A549 (cell line): ENCODE measurements around the gene SYDE1. TPM values are rescaled to one million over a fixed set of nuclear protein-coding genes. Genes with fewer than 3 reads are reported as not detected.

Source experiments
- ATAC-seq, 2 experiments: fragments of 200-7000 bp in 1 of 2; fragments of >200 bp in 1 of 2; cut with Nextera tagmentation in 1 of 2; cut with Tn5 transposase in 1 of 2; 3 replicates each; pipeline versions ENCODE4 v1.8.0 to v1.9.1; 2018 to 2020; ENCODE audit warnings: mild to moderate bottlenecking in 1 of 2, moderate library complexity in 1 of 2
- CTCF ChIA-PET: fragments of 300-600 bp; sonication (Branson Sonifier 250); formaldehyde crosslinking; extraction: SDS; loops from one replicate; lab custom pipeline; 2021; ENCODE audit warnings: antibody characterized with exemption, inconsistent platforms; lab: Yijun Ruan, JAX
- POLR2A ChIA-PET: fragments of 350-600 bp; formaldehyde crosslinking; extraction: SDS; loops from one replicate; lab custom pipeline; 2021; ENCODE audit warnings: antibody characterized with exemption, inconsistent platforms; lab: Yijun Ruan, JAX
- DNase-seq, 2 experiments: peaks; one replicate each; pipeline versions ENCODE4 v3.0.0 to v3.0.0-alpha.2; 2011 to 2016; ENCODE audit warnings: low read depth in 1 of 2, low spot score in 1 of 2
- FAIRE-seq: peaks from 2 replicates; lab custom pipeline; 2011; peaks lifted over from hg19 to GRCh38; lab: Jason Lieb, UNC
- H3K27ac ChIP-seq, 2 experiments: fragments of >200 bp; sonication (Bioruptor Twin); formaldehyde crosslinking; 3 replicates each; pipeline ENCODE4 v1.5.1; 2016 to 2017
- H3K4me1 ChIP-seq: fragments of >200 bp; sonication (Bioruptor Twin); formaldehyde crosslinking; 3 replicates; pipeline ENCODE4 v1.6.1; 2016
- H3K4me2 ChIP-seq: fragments of >200 bp; sonication (Bioruptor Twin); formaldehyde crosslinking; 3 replicates; pipeline ENCODE4 v1.6.1; 2016
- H3K4me3 ChIP-seq: fragments of >200 bp; sonication (Bioruptor Twin); formaldehyde crosslinking; 3 replicates; pipeline ENCODE4 v1.5.1; 2016
- H3K9me3 ChIP-seq: fragments of >200 bp; sonication (Bioruptor Twin); formaldehyde crosslinking; 3 replicates; pipeline ENCODE4 v1.6.1; 2016
- CBX2 ChIP-seq: fragments of 200-600 bp; sonication (generic); IDR thresholded peaks from 2 replicates; pipeline ENCODE4 v1.6.1; 2016; ENCODE audit warnings: low read depth, mild to moderate bottlenecking, borderline replicate concordance
- CEBPB ChIP-seq, 2 experiments: fragments of >200 bp in 1 of 2; sonication (Bioruptor Twin) in 1 of 2; formaldehyde crosslinking in 1 of 2; IDR thresholded peaks; 2 replicates each; pipeline ENCODE4 v1.6.1; 2012 to 2016
- CHD2 ChIP-seq: fragments of 150-350 bp; IDR thresholded peaks from 2 replicates; pipeline ENCODE4 v1.6.1; 2014; ENCODE audit warnings: low read length; ENCODE audit not compliant: partially characterized antibody
- CHD4 ChIP-seq: fragments of 200-600 bp; sonication (generic); IDR thresholded peaks from 2 replicates; pipeline ENCODE4 v1.6.1; 2016; ENCODE audit warnings: antibody characterized with exemption, mild to moderate bottlenecking, borderline replicate concordance
- EP300 ChIP-seq, 2 experiments: fragments of >200 bp; sonication (Bioruptor Twin); formaldehyde crosslinking; IDR thresholded peaks; 2 replicates in 1 of 2; 3 replicates in 1 of 2; pipeline ENCODE4 v1.6.1; 2016 to 2017
- ESRRA ChIP-seq: fragments of 150-350 bp; IDR thresholded peaks from 2 replicates; pipeline ENCODE4 v1.6.1; 2014; ENCODE audit warnings: mild to moderate bottlenecking, low read length, borderline replicate concordance
- HOXA7 ChIP-seq: fragments of 250-450 bp; sonication (Bioruptor Pico); IDR thresholded peaks from 2 replicates; pipeline ENCODE4 v1.5.0; 2020; ENCODE audit warnings: mild to moderate bottlenecking, moderate library complexity
- HOXB5 ChIP-seq: fragments of 250-450 bp; sonication (Bioruptor Pico); IDR thresholded peaks from 2 replicates; pipeline ENCODE4 v1.5.0; 2020; ENCODE audit warnings: mild to moderate bottlenecking, moderate library complexity
- KDM1A ChIP-seq: fragments of 200-600 bp; sonication (generic); IDR thresholded peaks from 2 replicates; pipeline ENCODE4 v1.6.1; 2016; ENCODE audit warnings: low read depth, mild to moderate bottlenecking
- KDM5A ChIP-seq: fragments of 200-600 bp; sonication (generic); IDR thresholded peaks from 2 replicates; pipeline ENCODE4 v1.6.1; 2016; ENCODE audit warnings: antibody characterized with exemption, mild to moderate bottlenecking
- NFE2L2 ChIP-seq: fragments of 150-350 bp; conservative IDR thresholded peaks from 2 replicates; pipeline ENCODE4 v1.6.1; 2014; ENCODE audit warnings: low read length
- NPAS2 ChIP-seq: fragments of 250-450 bp; sonication (Bioruptor Pico); IDR thresholded peaks from 2 replicates; pipeline ENCODE4 v1.8.0; 2022; ENCODE audit warnings: mild to moderate bottlenecking, moderate library complexity, borderline replicate concordance
- POLR2A ChIP-seq: IDR thresholded peaks from 2 replicates; pipeline ENCODE4 v1.6.1; 2012; ENCODE audit warnings: mild to moderate bottlenecking, low read length
- POLR2AphosphoS2 ChIP-seq: conservative IDR thresholded peaks from 2 replicates; pipeline ENCODE4 v1.6.1; 2012; ENCODE audit warnings: low read length, improper control_type of control experiment, inconsistent platforms
- RAD21 ChIP-seq, 2 experiments: fragments of >200 bp in 1 of 2; sonication (Bioruptor Twin) in 1 of 2; formaldehyde crosslinking in 1 of 2; IDR thresholded peaks in 1 of 2; conservative IDR thresholded peaks in 1 of 2; 2 replicates in 1 of 2; 3 replicates in 1 of 2; pipeline ENCODE4 v1.6.1; 2012 to 2018; ENCODE audit warnings: inconsistent platforms in 1 of 2
- RCOR1 ChIP-seq: fragments of 150-350 bp; IDR thresholded peaks from 2 replicates; pipeline ENCODE4 v1.6.1; 2014; ENCODE audit warnings: antibody characterized with exemption, low read length, low read depth
- RFX5 ChIP-seq: fragments of 450-650 bp; IDR thresholded peaks from 2 replicates; pipeline ENCODE4 v1.7.1; 2014; ENCODE audit warnings: antibody characterized with exemption, mild to moderate bottlenecking, moderate library complexity
- SMC3 ChIP-seq: fragments of >200 bp; sonication (Bioruptor Twin); formaldehyde crosslinking; IDR thresholded peaks from 3 replicates; pipeline ENCODE4 v1.6.1; 2018; ENCODE audit warnings: inconsistent platforms
- TP53 ChIP-seq: fragments of 250-450 bp; sonication (Bioruptor Pico); IDR thresholded peaks from 2 replicates; pipeline ENCODE4 v1.5.0; 2021; ENCODE audit warnings: mild to moderate bottlenecking, moderate library complexity
- ZC3H11A ChIP-seq: fragments of 450-650 bp; IDR thresholded peaks from 2 replicates; pipeline ENCODE4 v1.6.1; 2014; ENCODE audit warnings: antibody characterized with exemption, mild to moderate bottlenecking
- ZFP36 ChIP-seq: fragments of 450-650 bp; IDR thresholded peaks from 2 replicates; pipeline ENCODE4 v1.6.1; 2014; ENCODE audit warnings: borderline replicate concordance; ENCODE audit not compliant: partially characterized antibody
- ZSCAN20 ChIP-seq: fragments of 250-450 bp; sonication (Bioruptor Pico); IDR thresholded peaks from 2 replicates; pipeline ENCODE4 v1.8.0; 2022; ENCODE audit warnings: mild to moderate bottlenecking, moderate library complexity
- WGBS: methylation state at CpG from one replicate; pipeline ENCODE4 v1.1.6; 2017; ENCODE audit errors: missing lambda C conversion rate; 5-methylcytosine and 5-hydroxymethylcytosine counted together
- polyA plus RNA-seq, 4 experiments: library from polyadenylated mRNA; depleted of rRNA in 3 of 4; stranded (reverse); fragments of >200 nt; fragmentation: RNase III in 1 of 4; extraction: RNeasy Plus Mini Kit Qiagen cat#74134 plus additional on column Dnase treatment in 1 of 4; gene quantifications; 2 replicates in 3 of 4; 3 replicates in 1 of 4; pipeline ENCODE4 v1.2.3, GENCODE V29; 2011 to 2017
- TF ChIP-seq, protein P1 (sequence below): fragments of 250-450 bp; sonication (Bioruptor Pico); IDR thresholded peaks from 2 replicates; pipeline ENCODE4 v1.5.0; 2021; ENCODE audit warnings: mild to moderate bottlenecking, moderate library complexity, borderline replicate concordance
- TF ChIP-seq, protein P2 (sequence below): fragments of >200 bp; sonication (Bioruptor Twin); formaldehyde crosslinking; IDR thresholded peaks from 3 replicates; pipeline ENCODE4 v1.5.1; 2016
- TF ChIP-seq, protein P3 (sequence below): fragments of >200 bp; sonication (Bioruptor Twin); formaldehyde crosslinking; IDR thresholded peaks from 2 replicates; pipeline ENCODE4 v1.6.1; 2016
- TF ChIP-seq, protein P4 (sequence below): fragments of 200-600 bp; sonication (generic); IDR thresholded peaks from 2 replicates; pipeline ENCODE4 v1.6.1; 2016; ENCODE audit warnings: antibody characterized with exemption, mild to moderate bottlenecking, moderate library complexity

Gene SYDE1
- polyA plus RNA-seq, 2 of the 4 experiments (the other 2 are of a cell fraction), result 5.5 to 8.8 TPM

DNA sequence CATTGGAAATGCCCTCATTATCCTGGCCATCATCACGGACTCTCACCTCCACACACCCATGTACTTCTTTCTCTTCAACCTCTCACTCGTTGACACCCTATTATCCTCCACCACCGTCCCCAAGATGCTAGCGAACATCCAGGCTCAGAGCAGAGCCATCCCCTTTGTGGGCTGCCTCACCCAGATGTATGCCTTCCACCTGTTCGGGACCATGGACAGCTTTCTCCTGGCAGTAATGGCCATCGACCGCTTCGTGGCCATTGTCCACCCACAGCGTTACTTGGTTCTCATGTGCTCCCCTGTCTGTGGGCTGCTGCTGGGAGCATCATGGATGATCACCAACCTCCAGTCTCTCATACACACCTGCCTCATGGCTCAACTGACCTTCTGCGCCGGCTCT, 20.0 kb upstream of the SYDE1 start:
- WGBS, result 37% methylated on average over 11 of the region's 11 CpGs
- CTCF ChIA-PET, result interaction anchor here (1.1 kb wide), 1 partner anchor 14 kb away, joined by 3 read pairs; no protein-coding TSS in a partner anchor

DNA sequence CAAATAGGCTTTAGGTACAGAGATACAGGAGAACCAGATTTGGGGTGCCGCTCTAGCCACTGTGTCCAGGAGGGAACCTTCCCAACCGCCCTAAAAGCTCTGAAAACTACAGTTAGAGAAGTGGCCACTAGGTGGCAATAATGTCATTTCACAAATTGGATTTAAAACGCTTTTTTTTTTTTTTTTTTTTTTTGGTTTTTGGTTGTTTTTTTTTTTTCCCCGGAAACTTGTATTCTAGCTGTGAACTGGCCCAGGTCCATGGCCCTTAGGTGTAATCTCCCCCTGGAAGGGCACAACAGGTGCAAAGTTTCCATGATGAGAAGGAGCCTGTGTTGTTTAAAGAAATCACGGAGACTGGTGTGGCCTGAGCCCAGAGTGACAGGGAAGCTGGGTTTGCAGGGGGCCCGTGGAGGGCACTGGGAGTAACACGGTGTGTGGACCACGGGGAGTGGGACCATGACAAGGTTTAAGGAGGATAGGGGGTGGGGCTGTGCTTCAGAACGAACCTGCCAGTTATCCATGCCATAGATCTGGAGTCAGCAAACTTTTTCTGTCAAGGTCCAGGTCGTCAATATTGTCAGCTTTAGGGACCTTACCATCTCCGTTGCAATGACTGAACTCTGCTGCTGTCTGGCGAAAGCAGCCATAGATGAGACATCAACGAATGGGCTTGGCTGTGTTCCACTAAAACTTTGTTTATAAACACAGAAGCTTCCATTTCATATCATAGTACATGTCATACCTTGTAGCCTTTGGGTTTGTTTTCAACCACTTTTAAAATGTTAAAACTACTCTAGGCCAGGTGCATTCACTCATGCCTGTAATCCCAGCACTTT, 15.1 kb upstream of the SYDE1 start:
- 0 out of 3 replicates have a peak, but pooled peaks cover 5% of the 10 kb centered on the region for H3K4me1 ChIP-seq
- no peaks in the 10 kb centered on the region for H3K9me3 ChIP-seq
- 12% methylated on average over 12 of the region's 13 CpGs for WGBS
- POLR2A ChIA-PET, result interaction anchor here (0.6 kb wide), 2 partner anchors 157 to 306 kb away, joined by 3 to 4 read pairs; no protein-coding TSS in a partner anchor
- peak; percentile 67 to 82; a peak in 4 of 6 replicates for ATAC-seq
- CTCF ChIA-PET, result interaction anchor here (0.5 to 2.4 kb wide), 37 partner anchors 9 to 1597 kb away, joined by 3 to 21 read pairs (median 3); partner anchors contain the start of gene OR1I1
- peak overlapping the region; percentile 70 for H3K4me2 ChIP-seq
- FAIRE-seq, result no peak
- peak in 1 of 2 experiments; percentile 72 for DNase-seq
- H3K27ac ChIP-seq, result no peak overlapping the region
- no peak overlapping the region for H3K4me3 ChIP-seq
- TF ChIP-seq TP53 (CRISPR knock-in tag), result no peak
- no peak for TF ChIP-seq CHD4
- TF ChIP-seq ZFP36, result no peak
- peak; percentile 65 to 69 for TF ChIP-seq RAD21 (conservative IDR thresholded peaks at IDR 0.05 in 1 of 2, IDR thresholded peaks at IDR 0.05 in 1 of 2)
- no peak for TF ChIP-seq HOXA7 (CRISPR knock-in tag)
- TF ChIP-seq POLR2AphosphoS2, result no peak
- TF ChIP-seq RFX5, result no peak
- 0 out of 3 replicates have a peak, but pooled peaks have one; percentile 24 for TF ChIP-seq SMC3
- TF ChIP-seq NFE2L2, result no peak
- no peak for TF ChIP-seq KDM5A
- TF ChIP-seq, protein P1, sequence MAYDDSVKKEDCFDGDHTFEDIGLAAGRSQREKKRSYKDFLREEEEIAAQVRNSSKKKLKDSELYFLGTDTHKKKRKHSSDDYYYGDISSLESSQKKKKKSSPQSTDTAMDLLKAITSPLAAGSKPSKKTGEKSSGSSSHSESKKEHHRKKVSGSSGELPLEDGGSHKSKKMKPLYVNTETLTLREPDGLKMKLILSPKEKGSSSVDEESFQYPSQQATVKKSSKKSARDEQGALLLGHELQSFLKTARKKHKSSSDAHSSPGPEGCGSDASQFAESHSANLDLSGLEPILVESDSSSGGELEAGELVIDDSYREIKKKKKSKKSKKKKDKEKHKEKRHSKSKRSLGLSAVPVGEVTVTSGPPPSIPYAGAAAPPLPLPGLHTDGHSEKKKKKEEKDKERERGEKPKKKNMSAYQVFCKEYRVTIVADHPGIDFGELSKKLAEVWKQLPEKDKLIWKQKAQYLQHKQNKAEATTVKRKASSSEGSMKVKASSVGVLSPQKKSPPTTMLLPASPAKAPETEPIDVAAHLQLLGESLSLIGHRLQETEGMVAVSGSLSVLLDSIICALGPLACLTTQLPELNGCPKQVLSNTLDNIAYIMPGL, result no peak
- TF ChIP-seq, protein P2, sequence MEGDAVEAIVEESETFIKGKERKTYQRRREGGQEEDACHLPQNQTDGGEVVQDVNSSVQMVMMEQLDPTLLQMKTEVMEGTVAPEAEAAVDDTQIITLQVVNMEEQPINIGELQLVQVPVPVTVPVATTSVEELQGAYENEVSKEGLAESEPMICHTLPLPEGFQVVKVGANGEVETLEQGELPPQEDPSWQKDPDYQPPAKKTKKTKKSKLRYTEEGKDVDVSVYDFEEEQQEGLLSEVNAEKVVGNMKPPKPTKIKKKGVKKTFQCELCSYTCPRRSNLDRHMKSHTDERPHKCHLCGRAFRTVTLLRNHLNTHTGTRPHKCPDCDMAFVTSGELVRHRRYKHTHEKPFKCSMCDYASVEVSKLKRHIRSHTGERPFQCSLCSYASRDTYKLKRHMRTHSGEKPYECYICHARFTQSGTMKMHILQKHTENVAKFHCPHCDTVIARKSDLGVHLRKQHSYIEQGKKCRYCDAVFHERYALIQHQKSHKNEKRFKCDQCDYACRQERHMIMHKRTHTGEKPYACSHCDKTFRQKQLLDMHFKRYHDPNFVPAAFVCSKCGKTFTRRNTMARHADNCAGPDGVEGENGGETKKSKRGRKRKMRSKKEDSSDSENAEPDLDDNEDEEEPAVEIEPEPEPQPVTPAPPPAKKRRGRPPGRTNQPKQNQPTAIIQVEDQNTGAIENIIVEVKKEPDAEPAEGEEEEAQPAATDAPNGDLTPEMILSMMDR, result peak; percentile 64
- TF ChIP-seq POLR2A, result no peak
- TF ChIP-seq CHD2, result no peak
- TF ChIP-seq ESRRA, result no peak
- TF ChIP-seq RCOR1, result no peak
- no peak for TF ChIP-seq ZSCAN20 (CRISPR knock-in tag)
- no peak for TF ChIP-seq CEBPB (IDR thresholded peaks at IDR 0.05)
- TF ChIP-seq CBX2, result no peak
- TF ChIP-seq, protein P3, sequence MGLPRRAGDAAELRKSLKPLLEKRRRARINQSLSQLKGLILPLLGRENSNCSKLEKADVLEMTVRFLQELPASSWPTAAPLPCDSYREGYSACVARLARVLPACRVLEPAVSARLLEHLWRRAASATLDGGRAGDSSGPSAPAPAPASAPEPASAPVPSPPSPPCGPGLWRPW, result no peak
- TF ChIP-seq ZC3H11A, result no peak
- no peak for TF ChIP-seq NPAS2 (CRISPR knock-in tag)
- TF ChIP-seq HOXB5 (CRISPR knock-in tag), result no peak
- no peak for TF ChIP-seq EP300 (IDR thresholded peaks at IDR 0.05)
- no peak for TF ChIP-seq KDM1A

More for the DNA sequence above, 20.0 kb upstream of the SYDE1 start:
- H3K27ac ChIP-seq, result no peak overlapping the region
- ATAC-seq, result peak in 1 of 2 experiments; percentile 34; a peak in 2 of 6 replicates
- TF ChIP-seq CEBPB (IDR thresholded peaks at IDR 0.05), result no peak
- TF ChIP-seq, protein P4, sequence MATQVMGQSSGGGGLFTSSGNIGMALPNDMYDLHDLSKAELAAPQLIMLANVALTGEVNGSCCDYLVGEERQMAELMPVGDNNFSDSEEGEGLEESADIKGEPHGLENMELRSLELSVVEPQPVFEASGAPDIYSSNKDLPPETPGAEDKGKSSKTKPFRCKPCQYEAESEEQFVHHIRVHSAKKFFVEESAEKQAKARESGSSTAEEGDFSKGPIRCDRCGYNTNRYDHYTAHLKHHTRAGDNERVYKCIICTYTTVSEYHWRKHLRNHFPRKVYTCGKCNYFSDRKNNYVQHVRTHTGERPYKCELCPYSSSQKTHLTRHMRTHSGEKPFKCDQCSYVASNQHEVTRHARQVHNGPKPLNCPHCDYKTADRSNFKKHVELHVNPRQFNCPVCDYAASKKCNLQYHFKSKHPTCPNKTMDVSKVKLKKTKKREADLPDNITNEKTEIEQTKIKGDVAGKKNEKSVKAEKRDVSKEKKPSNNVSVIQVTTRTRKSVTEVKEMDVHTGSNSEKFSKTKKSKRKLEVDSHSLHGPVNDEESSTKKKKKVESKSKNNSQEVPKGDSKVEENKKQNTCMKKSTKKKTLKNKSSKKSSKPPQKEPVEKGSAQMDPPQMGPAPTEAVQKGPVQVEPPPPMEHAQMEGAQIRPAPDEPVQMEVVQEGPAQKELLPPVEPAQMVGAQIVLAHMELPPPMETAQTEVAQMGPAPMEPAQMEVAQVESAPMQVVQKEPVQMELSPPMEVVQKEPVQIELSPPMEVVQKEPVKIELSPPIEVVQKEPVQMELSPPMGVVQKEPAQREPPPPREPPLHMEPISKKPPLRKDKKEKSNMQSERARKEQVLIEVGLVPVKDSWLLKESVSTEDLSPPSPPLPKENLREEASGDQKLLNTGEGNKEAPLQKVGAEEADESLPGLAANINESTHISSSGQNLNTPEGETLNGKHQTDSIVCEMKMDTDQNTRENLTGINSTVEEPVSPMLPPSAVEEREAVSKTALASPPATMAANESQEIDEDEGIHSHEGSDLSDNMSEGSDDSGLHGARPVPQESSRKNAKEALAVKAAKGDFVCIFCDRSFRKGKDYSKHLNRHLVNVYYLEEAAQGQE, result peak; percentile 63; the same call in 1 of the 2 replicates
- TF ChIP-seq, all 56 proteins: peak for 1
- FAIRE-seq (no peak), DNase-seq (no peak)
- H3K4me1 ChIP-seq, result 0 out of 3 replicates have a peak, but pooled peaks cover 2% of the 10 kb centered on the region
- H3K9me3 ChIP-seq, result no peaks in the 10 kb centered on the region
- H3K4me3 ChIP-seq, result no peak overlapping the region
- no peak overlapping the region for H3K4me2 ChIP-seq
- POLR2A ChIA-PET, result no interaction called here
